Adrenal gland (tissue), 5 donors: ENCODE results near the gene SKOR1.

Source experiments
- POLR2A ChIP-seq, 2 donors: fragments of 450-650 bp; IDR thresholded peaks; one replicate each; pipeline ENCODE4 v1.6.1; 2017; ENCODE audit warnings: antibody characterized with exemption in 2 of 2, mild to moderate bottlenecking in 2 of 2, moderate library complexity in 1 of 2
- TF ChIP-seq, protein P1 (sequence below), 6 experiments: fragments of 450-650 bp in 4 of 6; fragments of 200-600 bp in 2 of 6; sonication (generic) in 1 of 6; IDR thresholded peaks; 1 replicate in 5 of 6; 2 replicates in 1 of 6; pipeline versions ENCODE4 v1.5.1 to v1.8.0; 2016 to 2021; ENCODE audit warnings: antibody characterized with exemption in 6 of 6, mild to moderate bottlenecking in 2 of 6, moderate library complexity in 1 of 6
- donor health status: DM: no; HTN: no; CAD: no.

- TF ChIP-seq, protein P1, sequence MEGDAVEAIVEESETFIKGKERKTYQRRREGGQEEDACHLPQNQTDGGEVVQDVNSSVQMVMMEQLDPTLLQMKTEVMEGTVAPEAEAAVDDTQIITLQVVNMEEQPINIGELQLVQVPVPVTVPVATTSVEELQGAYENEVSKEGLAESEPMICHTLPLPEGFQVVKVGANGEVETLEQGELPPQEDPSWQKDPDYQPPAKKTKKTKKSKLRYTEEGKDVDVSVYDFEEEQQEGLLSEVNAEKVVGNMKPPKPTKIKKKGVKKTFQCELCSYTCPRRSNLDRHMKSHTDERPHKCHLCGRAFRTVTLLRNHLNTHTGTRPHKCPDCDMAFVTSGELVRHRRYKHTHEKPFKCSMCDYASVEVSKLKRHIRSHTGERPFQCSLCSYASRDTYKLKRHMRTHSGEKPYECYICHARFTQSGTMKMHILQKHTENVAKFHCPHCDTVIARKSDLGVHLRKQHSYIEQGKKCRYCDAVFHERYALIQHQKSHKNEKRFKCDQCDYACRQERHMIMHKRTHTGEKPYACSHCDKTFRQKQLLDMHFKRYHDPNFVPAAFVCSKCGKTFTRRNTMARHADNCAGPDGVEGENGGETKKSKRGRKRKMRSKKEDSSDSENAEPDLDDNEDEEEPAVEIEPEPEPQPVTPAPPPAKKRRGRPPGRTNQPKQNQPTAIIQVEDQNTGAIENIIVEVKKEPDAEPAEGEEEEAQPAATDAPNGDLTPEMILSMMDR (IDR thresholded peaks at IDR 0.05): no peak
- no peak for TF ChIP-seq POLR2A (IDR thresholded peaks at IDR 0.05)
Observed at GRCh38 chr15:67828969-67829646, 3.8 kb downstream of the SKOR1 start.
